ENCODE data around the gene USP40. TPM values are rescaled to one million over a fixed set of nuclear protein-coding genes. Genes with fewer than 3 reads are reported as not detected.

USP40 gene
- total RNA-seq, 3 donors from 2014 or later = 29.2 to 53.4 (median 35.2) TPM

DNA sequence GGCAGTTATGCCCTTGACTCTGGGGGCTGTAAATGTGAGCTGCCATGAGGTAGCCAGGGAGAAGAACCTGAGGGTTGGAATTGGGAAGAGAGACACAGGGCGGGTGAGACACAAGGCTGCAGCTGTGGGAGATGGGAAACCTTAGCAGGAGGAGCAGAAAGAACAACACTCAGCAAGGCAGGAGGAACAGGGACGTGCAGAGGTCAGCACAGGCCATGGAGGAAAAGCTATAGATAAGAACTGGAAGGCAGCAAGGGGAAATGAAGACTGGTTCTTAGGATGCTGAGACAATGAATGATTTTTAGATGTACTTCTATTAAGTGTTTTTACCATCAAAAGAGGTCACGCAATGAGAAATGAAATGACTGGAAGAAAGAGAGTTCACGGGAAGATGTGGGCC lies 80.2 kb downstream of the USP40 start:
- TF ChIP-seq POLR2AphosphoS5 (IDR thresholded peaks at IDR 0.05) (no peak), POLR2A (IDR thresholded peaks at IDR 0.05) (no peak)
- TF ChIP-seq, protein P1, sequence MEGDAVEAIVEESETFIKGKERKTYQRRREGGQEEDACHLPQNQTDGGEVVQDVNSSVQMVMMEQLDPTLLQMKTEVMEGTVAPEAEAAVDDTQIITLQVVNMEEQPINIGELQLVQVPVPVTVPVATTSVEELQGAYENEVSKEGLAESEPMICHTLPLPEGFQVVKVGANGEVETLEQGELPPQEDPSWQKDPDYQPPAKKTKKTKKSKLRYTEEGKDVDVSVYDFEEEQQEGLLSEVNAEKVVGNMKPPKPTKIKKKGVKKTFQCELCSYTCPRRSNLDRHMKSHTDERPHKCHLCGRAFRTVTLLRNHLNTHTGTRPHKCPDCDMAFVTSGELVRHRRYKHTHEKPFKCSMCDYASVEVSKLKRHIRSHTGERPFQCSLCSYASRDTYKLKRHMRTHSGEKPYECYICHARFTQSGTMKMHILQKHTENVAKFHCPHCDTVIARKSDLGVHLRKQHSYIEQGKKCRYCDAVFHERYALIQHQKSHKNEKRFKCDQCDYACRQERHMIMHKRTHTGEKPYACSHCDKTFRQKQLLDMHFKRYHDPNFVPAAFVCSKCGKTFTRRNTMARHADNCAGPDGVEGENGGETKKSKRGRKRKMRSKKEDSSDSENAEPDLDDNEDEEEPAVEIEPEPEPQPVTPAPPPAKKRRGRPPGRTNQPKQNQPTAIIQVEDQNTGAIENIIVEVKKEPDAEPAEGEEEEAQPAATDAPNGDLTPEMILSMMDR (IDR thresholded peaks at IDR 0.05) = no peak
- Histone ChIP-seq H3K4me1 (peaks cover 0 to 4% of the 10 kb centered on the region in 2 donors), H3K4me3 (no peak overlapping the region), H3K27me3 (no peaks in the 10 kb centered on the region), H3K27ac (no peak overlapping the region), H3K9me3 (no peaks in the 10 kb centered on the region), H3K36me3 (no peaks in the 10 kb centered on the region)
- intact Hi-C loops (cut with DNase I; ENCODE audit: low total_unique reads) = no loop called here
- DNase-seq (ENCODE audit: low spot score in 2 of 2) = no peak

DNA sequence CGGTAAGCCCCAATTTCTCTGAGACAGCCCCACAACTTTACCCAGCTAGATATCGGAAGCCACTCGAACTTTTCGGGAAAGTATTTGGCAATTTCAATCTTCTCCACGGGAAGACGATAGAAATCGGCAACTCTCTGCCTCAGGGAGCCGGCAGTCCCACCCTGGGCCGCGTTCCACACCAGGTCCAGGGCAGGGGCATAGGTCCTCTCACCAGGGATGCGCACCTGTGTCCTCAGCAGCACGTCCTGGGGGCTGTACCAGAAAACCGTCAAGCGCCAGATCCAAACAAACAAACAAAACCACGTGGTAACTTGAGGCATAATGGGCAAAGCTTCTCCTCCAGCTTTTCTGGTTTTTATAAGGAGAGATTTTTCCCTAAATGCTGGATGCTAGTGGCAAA lies 80.9 kb downstream of the USP40 start:
- intact Hi-C loops (cut with DNase I; ENCODE audit: low total_unique reads) = no loop called here
- peaks cover 0 to 4% of the 10 kb centered on the region in 2 donors for H3K4me1 ChIP-seq
- H3K27me3 ChIP-seq = no peaks in the 10 kb centered on the region

DNA sequence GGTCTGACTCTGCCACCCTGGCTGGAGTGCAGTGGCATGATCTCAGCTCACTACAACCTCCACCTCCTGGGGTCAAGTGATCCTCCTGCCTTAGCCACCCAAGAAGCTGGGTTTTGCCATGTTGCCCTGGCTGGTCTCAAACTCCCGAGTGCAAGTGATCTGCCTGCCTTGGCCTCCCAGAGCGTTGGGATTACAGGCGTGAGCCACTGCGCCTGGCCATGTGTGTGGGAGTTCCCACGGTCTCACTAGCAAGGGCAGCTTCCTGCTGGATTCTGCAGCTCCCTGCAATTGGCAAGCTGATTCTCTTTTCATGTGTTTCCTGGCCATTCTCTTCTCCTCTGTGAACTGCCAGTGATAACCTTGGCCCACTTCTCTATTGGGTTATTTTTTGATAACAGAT lies 84.0 kb downstream of the USP40 start:
- intact Hi-C loops (cut with DNase I; ENCODE audit: low total_unique reads) = no loop called here
- Histone ChIP-seq H3K36me3 (no peaks in the 10 kb centered on the region), H3K27ac (no peak overlapping the region), H3K4me1 (peaks cover 0 to 4% of the 10 kb centered on the region in 2 donors), H3K27me3 (no peaks in the 10 kb centered on the region), H3K4me3 (no peak overlapping the region), H3K9me3 (no peaks in the 10 kb centered on the region)
- TF ChIP-seq, protein P1 (IDR thresholded peaks at IDR 0.05) = no peak
- TF ChIP-seq POLR2AphosphoS5 (IDR thresholded peaks at IDR 0.05) (no peak), POLR2A (IDR thresholded peaks at IDR 0.05) (no peak)
- no peak for DNase-seq (ENCODE audit: low spot score in 2 of 2)

More for the DNA sequence above, 80.9 kb downstream of the USP40 start:
- Histone ChIP-seq H3K9me3 (no peaks in the 10 kb centered on the region), H3K36me3 (no peaks in the 10 kb centered on the region), H3K27ac (no peak overlapping the region), H3K4me3 (no peak overlapping the region)
- no peak for TF ChIP-seq POLR2A (IDR thresholded peaks at IDR 0.05)
- TF ChIP-seq, protein P1 (IDR thresholded peaks at IDR 0.05) = no peak
- TF ChIP-seq POLR2AphosphoS5 (IDR thresholded peaks at IDR 0.05) = no peak
- DNase-seq (ENCODE audit: low spot score in 2 of 2) = no peak

DNA sequence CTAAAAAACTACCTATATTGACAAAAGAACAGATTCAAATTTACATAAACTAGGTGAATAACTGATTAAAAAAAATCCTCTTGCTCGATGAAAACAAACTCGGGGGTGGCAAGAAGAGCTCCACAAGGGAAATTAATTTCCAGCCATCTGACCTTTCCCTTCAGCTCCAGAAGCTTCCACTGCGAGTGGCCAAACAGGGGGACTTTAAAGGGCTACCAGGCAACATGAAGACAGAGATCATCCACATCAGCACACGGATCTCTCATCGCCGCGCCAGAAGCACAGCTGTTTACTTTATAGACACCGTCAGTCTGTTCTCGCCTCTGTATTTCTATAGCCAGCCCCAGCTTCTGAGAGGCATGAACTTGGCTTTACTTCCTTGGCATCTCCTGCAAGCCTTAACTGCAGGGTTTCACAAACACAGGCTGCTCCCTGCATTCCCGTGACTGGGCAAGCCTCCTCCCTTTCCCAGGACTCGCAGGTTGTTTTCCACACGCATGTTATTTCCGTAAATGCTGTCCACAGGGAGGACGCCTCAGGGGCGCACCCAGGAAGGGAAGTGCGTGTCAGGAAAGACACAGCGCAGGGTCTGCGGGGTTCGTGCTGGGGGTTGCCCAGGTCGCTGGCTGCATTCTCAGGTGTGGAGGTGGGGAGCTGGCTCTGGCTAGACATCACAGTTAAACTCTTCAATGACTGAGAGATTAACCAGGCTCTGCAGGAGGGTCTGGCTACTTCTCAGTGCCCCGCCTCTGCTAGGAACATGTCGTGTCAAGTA lies 85.0 kb downstream of the USP40 start:
- Histone ChIP-seq H3K36me3 (no peaks in the 10 kb centered on the region), H3K27me3 (no peaks in the 10 kb centered on the region), H3K4me1 (no peaks in the 10 kb centered on the region), H3K9me3 (no peaks in the 10 kb centered on the region), H3K4me3 (peak overlapping the region in 2 of 3 donors; percentile 27 to 54), H3K27ac (peak overlapping the region; percentile 55 to 68)
- TF ChIP-seq, protein P1 (IDR thresholded peaks at IDR 0.05) = no peak
- TF ChIP-seq POLR2AphosphoS5 (IDR thresholded peaks at IDR 0.05) (no peak), POLR2A (IDR thresholded peaks at IDR 0.05) (no peak)
- DNase-seq (ENCODE audit: low spot score in 2 of 2) = no peak
- intact Hi-C loops (cut with DNase I; ENCODE audit: low total_unique reads) = no loop called here

DNA sequence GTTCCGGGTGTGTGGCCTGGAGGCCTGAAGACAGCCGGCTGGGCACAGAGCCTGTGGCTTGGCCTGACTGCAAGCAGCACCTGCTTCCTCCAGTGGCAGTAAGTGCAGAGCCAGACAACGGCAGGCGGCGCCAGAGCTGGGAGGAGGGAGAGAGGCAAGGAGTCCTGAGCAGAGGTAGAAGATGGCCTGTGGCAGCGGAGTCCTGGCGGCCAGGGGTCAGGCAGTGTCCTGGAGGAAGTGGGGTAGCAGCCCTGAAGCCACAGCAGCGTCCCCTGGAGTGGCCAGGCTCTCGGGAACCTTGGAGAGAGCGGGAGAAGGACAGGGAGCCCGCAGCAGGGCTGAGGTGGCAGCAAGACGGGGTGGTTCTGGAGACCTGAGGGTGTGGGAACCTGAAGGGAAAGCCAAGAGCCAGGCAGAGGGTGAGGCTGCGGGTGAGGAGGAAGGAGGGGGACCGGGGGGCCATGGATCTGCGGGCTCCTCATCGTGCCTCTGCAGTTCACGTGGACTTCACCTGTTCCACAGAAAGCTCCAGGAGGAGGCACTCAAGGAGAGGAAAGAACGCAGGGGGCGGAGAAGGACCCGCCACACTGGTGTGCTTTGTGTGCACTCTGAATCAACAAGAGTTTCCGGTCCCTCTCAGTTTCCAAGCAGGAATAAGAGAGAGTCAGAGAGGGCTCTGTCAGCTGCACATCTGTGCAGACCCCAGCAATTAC lies 85.9 kb downstream of the USP40 start:
- intact Hi-C loops (cut with DNase I; ENCODE audit: low total_unique reads) = no loop called here
- Histone ChIP-seq H3K4me1 (no peaks in the 10 kb centered on the region), H3K27me3 (no peaks in the 10 kb centered on the region), H3K9me3 (no peaks in the 10 kb centered on the region), H3K27ac (peak overlapping the region; percentile 40 to 69), H3K36me3 (peaks cover 7% of the 10 kb centered on the region), H3K4me3 (peak overlapping the region in 1 of 3 donors; percentile 25)
- TF ChIP-seq, protein P1 (IDR thresholded peaks at IDR 0.05) = no peak
- no peak for TF ChIP-seq POLR2AphosphoS5 (IDR thresholded peaks at IDR 0.05)
- no peak for TF ChIP-seq POLR2A (IDR thresholded peaks at IDR 0.05)
- DNase-seq (ENCODE audit: low spot score in 2 of 2) = peak; percentile 73 to 86
